Measurements from ENCODE around the gene SREK1. TPM values are rescaled to one million over a fixed set of nuclear protein-coding genes. Genes with fewer than 3 reads are reported as not detected.

The SREK1 gene
- total RNA-seq, 3 donors from 2014 or later (not counting 1 experiment from before 2014, with no cell fraction given): 151 to 177 (median 168) TPM

- H3K27ac ChIP-seq (ENCODE audit: low read length): no peak overlapping the region
- H3K36me3 ChIP-seq (ENCODE audit: control insufficient read depth, insufficient read depth, low read length): no peaks in the 10 kb centered on the region
- H3K27ac Mint-ChIP-seq: no peak overlapping the region
- peaks cover 0 to 3% of the 10 kb centered on the region in 2 donors for H3K27me3 Mint-ChIP-seq (ENCODE audit: low read depth in 2 of 2)
- ATAC-seq: no peak
- peaks cover 0 to 2% of the 10 kb centered on the region in 2 donors for H3K9me3 Mint-ChIP-seq
- 91% methylated on average over 12 of the region's 12 CpGs for WGBS (ENCODE audit: insufficient coverage)
- no peaks in the 10 kb centered on the region for H3K27me3 ChIP-seq (ENCODE audit: control insufficient read depth, insufficient read depth, low read length)
- H3K9me3 ChIP-seq (ENCODE audit: control insufficient read depth, insufficient read depth, low read length): no peaks in the 10 kb centered on the region
- DNase-seq: no peak
- TF ChIP-seq CTCF (IDR thresholded peaks at IDR 0.05): no peak
- intact Hi-C loops (cut with micrococcal nuclease): no loop called here
- H3K4me1 ChIP-seq (ENCODE audit: control insufficient read depth, insufficient read depth, low read length): peaks cover 4% of the 10 kb centered on the region
- no peaks in the 10 kb centered on the region for H3K36me3 Mint-ChIP-seq
- H3K4me3 ChIP-seq (ENCODE audit: low read length): no peak overlapping the region
- H3K4me3 Mint-ChIP-seq: no peak overlapping the region
- peaks cover 7 to 10% of the 10 kb centered on the region in 2 donors for H3K4me1 Mint-ChIP-seq
These were observed 88.8 kb downstream of the SREK1 start for GRCh38 chr5:66232706-66233445.

Other genes with a start within 250 kb of the SREK1 start
- 100 to 1,000 TPM; 153 to 171 (median 166) TPM for gene ERBIN, start 217.7 kb upstream of the SREK1 start, total RNA-seq

All from natural killer cell (primary cell).